Esophagus muscularis mucosa (tissue), 4 donors: ENCODE data around the gene PCDHGB5. TPM values are rescaled to one million over a fixed set of nuclear protein-coding genes. Genes with fewer than 3 reads are reported as not detected.

ENCODE experiments used
- DNase-seq: peaks from one replicate; pipeline ENCODE4 v3.0.0-alpha.2; 2017; ENCODE audit errors: extremely low spot score
- H3K27ac ChIP-seq, 4 donors: fragments of 200-600 bp; sonication (generic); replicated peaks in 1 of 4; 1 replicate in 3 of 4; 2 replicates in 1 of 4; pipeline ENCODE4 v1.5.1; 2016 to 2019; ENCODE audit warnings: mild to moderate bottlenecking in 1 of 4
- H3K27me3 ChIP-seq, 4 donors: fragments of 200-600 bp; sonication (generic); one replicate each; pipeline versions ENCODE4 v1.5.1 to v1.6.0; 2016 to 2019
- H3K36me3 ChIP-seq, 4 donors: fragments of 200-600 bp; sonication (generic); one replicate each; pipeline ENCODE4 v1.5.1; 2016 to 2019
- H3K4me1 ChIP-seq, 4 donors: fragments of 200-600 bp; sonication (generic); one replicate each; pipeline ENCODE4 v1.5.1; 2016 to 2019
- H3K4me3 ChIP-seq, 4 donors: fragments of 200-600 bp; sonication (generic); 1 replicate in 2 of 4; 2 replicates in 2 of 4; pipeline ENCODE4 v1.5.1; 2016 to 2019; ENCODE audit warnings: mild to moderate bottlenecking in 4 of 4, moderate library complexity in 1 of 4
- H3K9me3 ChIP-seq, 4 donors: fragments of 200-600 bp; sonication (generic); 1 replicate in 3 of 4; 2 replicates in 1 of 4; pipeline ENCODE4 v1.5.1; 2016 to 2019
- CTCF ChIP-seq, 3 experiments: fragments of 200-600 bp in 2 of 3; fragments of 450-650 bp in 1 of 3; sonication (generic) in 2 of 3; IDR thresholded peaks; one replicate each; pipeline ENCODE4 v1.5.1; 2017 to 2019; ENCODE audit warnings: antibody characterized with exemption in 3 of 3, mild to moderate bottlenecking in 2 of 3, moderate library complexity in 1 of 3
- EP300 ChIP-seq: sonication (generic); formaldehyde crosslinking; IDR thresholded peaks from one replicate; pipeline ENCODE4 v1.6.1; 2017; ENCODE audit warnings: antibody characterized with exemption
- POLR2A ChIP-seq: fragments of 450-650 bp; IDR thresholded peaks from one replicate; pipeline ENCODE4 v1.6.1; 2017; ENCODE audit warnings: antibody characterized with exemption, moderate library complexity, mild to moderate bottlenecking, low read depth
- POLR2AphosphoS5 ChIP-seq, 2 donors: sonication (generic); formaldehyde crosslinking; IDR thresholded peaks; one replicate each; pipeline ENCODE4 v1.6.1; 2017; ENCODE audit warnings: antibody characterized with exemption in 2 of 2
- WGBS: methylation state at CpG from one replicate; pipeline ENCODE4 v1.1.5; 2018; 5-methylcytosine and 5-hydroxymethylcytosine counted together
- intact Hi-C: fragments of 100-400 bp; cut with DNase I; formaldehyde crosslinking; loops from one replicate; pipeline ENCODE4 v1.15.1; 2023
- total RNA-seq, 4 donors: library from RNA; depleted of rRNA; stranded (reverse); fragments of >200 nt; gene quantifications; one replicate each; pipeline versions ENCODE4 v1.1.0 to v1.2.1, GENCODE V29; 2016

PCDHGB5 gene
- total RNA-seq, 4 donors from 2014 or later = 4.8 to 10.0 (median 7.8) TPM

DNA sequence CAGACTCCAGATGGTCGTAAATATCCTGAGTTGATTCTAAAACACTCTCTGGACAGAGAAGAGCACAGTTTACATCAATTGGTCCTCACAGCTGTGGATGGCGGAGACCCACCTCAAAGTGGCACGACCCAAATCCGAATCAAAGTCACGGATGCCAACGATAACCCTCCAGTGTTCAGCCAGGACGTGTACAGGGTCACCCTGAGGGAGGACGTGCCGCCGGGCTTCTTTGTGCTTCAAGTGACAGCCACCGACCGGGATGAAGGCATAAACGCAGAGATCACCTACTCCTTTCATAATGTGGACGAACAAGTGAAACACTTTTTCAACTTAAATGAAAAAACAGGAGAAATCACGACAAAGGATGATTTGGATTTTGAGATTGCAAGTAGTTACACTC lies 37.1 kb upstream of the PCDHGB5 start:
- no peak for TF ChIP-seq EP300
- no peak for TF ChIP-seq POLR2AphosphoS5 (IDR thresholded peaks at IDR 0.05)
- no peak for TF ChIP-seq CTCF (IDR thresholded peaks at IDR 0.05)
- WGBS = 47% methylated on average over 13 of the region's 15 CpGs
- no peak overlapping the region for H3K4me3 ChIP-seq
- H3K27ac ChIP-seq = no peak overlapping the region
- H3K4me1 ChIP-seq = no peaks in the 10 kb centered on the region
- peaks cover 14 to 100% (median 98%) of the 10 kb centered on the region in 4 donors for H3K9me3 ChIP-seq
- H3K27me3 ChIP-seq = peaks cover 0 to 35% (median 0%) of the 10 kb centered on the region in 4 donors
- no peaks in the 10 kb centered on the region for H3K36me3 ChIP-seq
- intact Hi-C loops = no loop called here
- no peak for DNase-seq

DNA sequence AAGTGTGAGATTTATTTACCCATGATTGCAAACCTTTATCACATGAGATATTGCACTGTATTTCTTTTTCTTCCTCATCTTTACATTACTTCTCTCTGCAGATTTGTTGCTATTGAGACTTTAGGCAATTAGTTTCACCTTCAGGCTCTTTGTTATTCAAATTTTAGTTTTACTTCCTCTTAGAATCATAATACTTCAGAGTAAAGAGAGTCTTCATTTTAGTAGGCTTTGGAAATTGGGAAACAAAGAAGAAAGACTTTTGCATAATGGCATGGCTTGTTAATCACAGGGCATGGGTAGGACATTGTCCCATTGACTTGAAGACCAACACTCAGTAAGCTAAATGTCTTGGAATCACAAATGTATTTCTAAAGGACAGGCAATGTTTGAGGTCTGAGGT lies 35.0 kb upstream of the PCDHGB5 start:
- no peaks in the 10 kb centered on the region for H3K4me1 ChIP-seq
- H3K9me3 ChIP-seq = peaks cover 5 to 100% (median 98%) of the 10 kb centered on the region in 4 donors
- H3K27me3 ChIP-seq = peaks cover 0 to 43% (median 0%) of the 10 kb centered on the region in 4 donors
- DNase-seq = no peak
- intact Hi-C loops = no loop called here
- H3K4me3 ChIP-seq = no peak overlapping the region
- H3K27ac ChIP-seq = no peak overlapping the region
- no peaks in the 10 kb centered on the region for H3K36me3 ChIP-seq
- TF ChIP-seq POLR2A (no peak), EP300 (no peak), POLR2AphosphoS5 (IDR thresholded peaks at IDR 0.05) (no peak), CTCF (IDR thresholded peaks at IDR 0.05) (no peak)

DNA sequence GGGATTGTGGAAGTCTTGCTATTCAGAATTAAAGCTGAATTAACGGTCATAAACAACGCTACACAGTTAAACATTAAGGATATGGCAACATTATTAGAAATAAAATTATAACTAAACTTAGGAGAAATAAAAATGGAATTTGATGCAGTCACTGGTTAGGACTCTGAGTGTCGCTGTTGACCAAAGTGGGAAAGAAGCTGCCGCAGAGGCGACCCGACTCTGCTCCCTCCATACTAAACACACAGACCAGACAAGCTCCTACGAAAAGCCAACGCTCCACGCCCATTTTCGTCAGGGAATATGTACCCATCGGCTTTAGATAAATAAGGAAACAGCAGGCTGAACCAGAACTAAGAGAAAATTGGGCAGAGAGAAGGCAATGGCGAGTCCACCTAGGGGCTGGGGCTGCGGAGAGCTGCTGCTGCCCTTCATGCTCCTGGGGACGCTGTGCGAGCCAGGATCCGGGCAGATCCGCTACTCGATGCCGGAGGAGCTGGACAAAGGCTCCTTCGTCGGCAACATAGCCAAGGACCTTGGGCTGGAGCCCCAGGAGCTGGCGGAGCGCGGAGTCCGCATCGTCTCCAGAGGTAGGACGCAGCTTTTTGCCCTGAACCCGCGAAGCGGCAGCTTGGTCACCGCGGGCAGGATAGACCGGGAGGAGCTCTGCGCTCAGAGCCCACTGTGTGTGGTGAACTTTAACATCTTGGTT lies 33.6 kb upstream of the PCDHGB5 start, which contains the start of gene PCDHGA5:
PCDHGA5 (plus strand) TSS at position 211 of the 709 bp plus-strand sequence; CDS start at position 380, 169 bp downstream.
- intact Hi-C loops = no loop called here

DNA sequence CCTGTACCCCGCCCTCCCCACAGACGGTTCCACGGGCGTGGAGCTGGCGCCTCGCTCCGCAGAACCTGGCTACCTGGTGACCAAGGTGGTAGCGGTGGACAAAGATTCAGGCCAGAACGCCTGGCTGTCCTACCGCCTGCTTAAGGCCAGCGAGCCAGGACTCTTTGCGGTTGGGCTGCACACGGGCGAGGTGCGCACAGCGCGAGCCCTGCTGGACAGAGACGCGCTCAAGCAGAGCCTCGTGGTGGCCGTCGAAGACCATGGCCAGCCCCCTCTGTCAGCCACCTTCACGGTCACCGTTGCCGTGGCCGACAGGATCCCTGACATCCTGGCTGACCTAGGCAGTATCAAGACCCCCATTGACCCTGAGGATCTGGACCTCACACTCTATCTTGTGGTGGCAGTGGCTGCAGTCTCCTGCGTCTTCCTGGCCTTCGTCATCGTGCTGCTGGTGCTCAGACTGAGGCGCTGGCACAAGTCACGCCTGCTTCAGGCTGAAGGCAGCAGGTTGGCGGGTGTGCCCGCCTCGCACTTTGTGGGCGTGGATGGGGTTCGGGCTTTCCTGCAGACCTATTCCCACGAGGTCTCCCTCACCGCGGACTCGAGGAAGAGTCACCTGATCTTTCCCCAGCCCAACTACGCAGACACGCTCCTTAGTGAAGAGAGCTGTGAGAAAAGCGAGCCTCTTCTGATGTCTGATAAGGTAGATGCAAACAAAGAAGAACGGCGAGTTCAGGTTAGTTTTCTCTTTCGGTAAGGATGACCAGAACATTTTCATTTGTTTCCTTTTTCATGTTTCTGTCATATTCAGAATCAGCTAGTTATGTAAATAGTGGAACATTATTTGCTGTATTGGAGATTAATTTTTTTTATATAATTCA lies 31.5 kb upstream of the PCDHGB5 start:
- Histone ChIP-seq H3K4me1 (no peaks in the 10 kb centered on the region), H3K9me3 (peaks cover 9 to 100% (median 97%) of the 10 kb centered on the region in 4 donors), H3K36me3 (no peaks in the 10 kb centered on the region), H3K27ac (no peak overlapping the region), H3K27me3 (peaks cover 0 to 38% (median 0%) of the 10 kb centered on the region in 4 donors), H3K4me3 (no peak overlapping the region)
- TF ChIP-seq CTCF (IDR thresholded peaks at IDR 0.05) (no peak), POLR2AphosphoS5 (IDR thresholded peaks at IDR 0.05) (no peak), EP300 (no peak), POLR2A (no peak)
- 46% methylated on average over 16 of the region's 46 CpGs for WGBS
- intact Hi-C loops = no loop called here
- no peak for DNase-seq

More for the DNA sequence above, 33.6 kb upstream of the PCDHGB5 start, which contains the start of gene PCDHGA5:
- Histone ChIP-seq H3K27ac (no peak within 1 kb of the TSS), H3K4me1 (no peaks in the 10 kb centered on the region), H3K36me3 (no peaks in the 10 kb centered on the region), H3K9me3 (peaks cover 5 to 100% (median 97%) of the 10 kb centered on the region in 4 donors), H3K4me3 (peak within 1 kb of the TSS; percentile 14 to 31 (median 28)), H3K27me3 (peaks cover 0 to 43% (median 0%) of the 10 kb centered on the region in 4 donors)
- DNase-seq = no peak
- TF ChIP-seq CTCF (IDR thresholded peaks at IDR 0.05) = peak in 1 of 3 experiments; percentile 3
- no peak for TF ChIP-seq POLR2AphosphoS5 (IDR thresholded peaks at IDR 0.05)
- TF ChIP-seq EP300 = no peak
- no peak for TF ChIP-seq POLR2A
- WGBS = 19% methylated on average over 31 of the region's 34 CpGs
